WTC11 (cell line): Measurements from ENCODE around the gene NAALADL2.

ENCODE experiments used
- ATF2 ChIP-seq: sonication (generic); formaldehyde crosslinking; IDR thresholded peaks from 2 replicates; pipeline ENCODE4 v1.8.1; 2022; ENCODE audit warnings: low read depth, missing genetic modification reagents, borderline replicate concordance
- CTCF ChIP-seq: fragments of 200-600 bp; IDR thresholded peaks from 2 replicates; pipeline ENCODE4 v1.8.0; 2022; ENCODE audit warnings: antibody characterized with exemption
- ELF4 ChIP-seq: sonication (generic); formaldehyde crosslinking; IDR thresholded peaks from 2 replicates; pipeline ENCODE4 v1.8.1; 2022; ENCODE audit warnings: low read depth, mild to moderate bottlenecking, moderate library complexity, missing genetic modification reagents
- MAX ChIP-seq: sonication (generic); formaldehyde crosslinking; IDR thresholded peaks from 2 replicates; pipeline ENCODE4 v1.8.0; 2022; ENCODE audit warnings: mild to moderate bottlenecking, missing genetic modification reagents
- NFE2L1 ChIP-seq: sonication (generic); formaldehyde crosslinking; IDR thresholded peaks from 2 replicates; pipeline ENCODE4 v1.8.1; 2023; ENCODE audit warnings: missing genetic modification reagents
- NFYB ChIP-seq: sonication (generic); formaldehyde crosslinking; conservative IDR thresholded peaks from 2 replicates; pipeline ENCODE4 v1.8.0; 2022; ENCODE audit warnings: low read depth, missing genetic modification reagents
- PRRX2 ChIP-seq: fragments of 250-450 bp; sonication (Bioruptor Pico); IDR thresholded peaks from 2 replicates; pipeline ENCODE4 v1.8.0; 2021; ENCODE audit warnings: mild to moderate bottlenecking
- RELA ChIP-seq: sonication (generic); formaldehyde crosslinking; IDR thresholded peaks from 2 replicates; pipeline ENCODE4 v1.8.1; 2022; ENCODE audit warnings: missing genetic modification reagents, mild to moderate bottlenecking, borderline replicate concordance
- STAT6 ChIP-seq: sonication (generic); formaldehyde crosslinking; conservative IDR thresholded peaks from 2 replicates; pipeline ENCODE4 v1.8.1; 2023; ENCODE audit warnings: mild to moderate bottlenecking, low read depth, missing genetic modification reagents, moderate library complexity
- TCF7 ChIP-seq: sonication (generic); formaldehyde crosslinking; IDR thresholded peaks from 2 replicates; pipeline ENCODE4 v1.8.0; 2022; ENCODE audit warnings: mild to moderate bottlenecking, low read depth, missing genetic modification reagents, moderate library complexity
- TEAD1 ChIP-seq: sonication (generic); formaldehyde crosslinking; IDR thresholded peaks from 2 replicates; pipeline ENCODE4 v1.8.0; 2022; ENCODE audit warnings: mild to moderate bottlenecking, missing genetic modification reagents
- TP53 ChIP-seq: sonication (generic); formaldehyde crosslinking; IDR thresholded peaks from 2 replicates; pipeline ENCODE4 v1.8.1; 2023; ENCODE audit warnings: mild to moderate bottlenecking, missing genetic modification reagents
- ZNF263 ChIP-seq: sonication (generic); formaldehyde crosslinking; IDR thresholded peaks from 2 replicates; pipeline ENCODE4 v1.8.1; 2022; ENCODE audit warnings: low read depth, mild to moderate bottlenecking, moderate library complexity, missing genetic modification reagents
- ZNF423 ChIP-seq: fragments of 250-450 bp; sonication (Bioruptor Pico); IDR thresholded peaks from 2 replicates; pipeline ENCODE4 v2.1.2; 2022; ENCODE audit warnings: mild to moderate bottlenecking, moderate library complexity

GRCh38 chr3:175192536-175192935 lies 333.4 kb downstream of the NAALADL2 start:
- TF ChIP-seq STAT6 (CRISPR knock-in tag) (no peak), TP53 (CRISPR knock-in tag) (no peak), NFYB (CRISPR knock-in tag) (no peak), ZNF423 (no peak), TEAD1 (no peak), CTCF (no peak), ATF2 (no peak), TCF7 (no peak), RELA (no peak), MAX (CRISPR knock-in tag) (no peak), ELF4 (CRISPR knock-in tag) (no peak), ZNF263 (CRISPR knock-in tag) (no peak), PRRX2 (no peak), NFE2L1 (CRISPR knock-in tag) (no peak)
